COLO668 (cell line): Measurements from ENCODE around the gene NR1D1.
"Not testable (repeated sequence)": the region's sequence is repeated elsewhere in the genome, so short reads cannot be mapped to it uniquely, and the experiment has no call there.

ENCODE experiments used
- DNase-seq: peaks from one replicate; lab custom pipeline; 2025; ENCODE audit not compliant: unreplicated experiment; lab: John Stamatoyannopoulos, UW

NR1D1 gene

GRCh38 chr17:40100419-40100668 lies at the start of gene NR1D1:
Gene NR1D1, minus strand, starts transcription at chr17:40100589. Its CDS starts 495 bp downstream, at chr17:40100094.
- DNase-seq = no peak

GRCh38 chr17:40148527-40148926 lies 48.1 kb upstream of the NR1D1 start:
- no peak for DNase-seq

GRCh38 chr17:40145476-40145875 lies 45.1 kb upstream of the NR1D1 start:
- no peak for DNase-seq

- DNase-seq = not testable (repeated sequence)
Measured at GRCh38 chr17:40143166-40143565, 42.8 kb upstream of the NR1D1 start.

- DNase-seq = no peak
Measured at GRCh38 chr17:40139566-40140058, 39.2 kb upstream of the NR1D1 start.

GRCh38 chr17:40135817-40136216 lies 35.4 kb upstream of the NR1D1 start:
- no peak for DNase-seq

GRCh38 chr17:40134184-40134583 lies 33.8 kb upstream of the NR1D1 start:
- no peak for DNase-seq

GRCh38 chr17:40130352-40131042 lies 30.1 kb upstream of the NR1D1 start:
- no peak for DNase-seq

- no peak for DNase-seq
Measured at GRCh38 chr17:40129498-40129897, 29.1 kb upstream of the NR1D1 start.

GRCh38 chr17:40124279-40125141 lies 24.1 kb upstream of the NR1D1 start:
- DNase-seq = no peak

- no peak for DNase-seq
Measured at GRCh38 chr17:40123811-40124114, 23.4 kb upstream of the NR1D1 start.

GRCh38 chr17:40122999-40123810 lies 22.8 kb upstream of the NR1D1 start:
- DNase-seq = peak; percentile 33

- DNase-seq = peak; percentile 51
Measured at GRCh38 chr17:40122136-40122998, 22.0 kb upstream of the NR1D1 start.

GRCh38 chr17:40121181-40122135 lies 21.1 kb upstream of the NR1D1 start, which contains the start of gene MSL1:
Gene MSL1, plus strand, starts transcription at chr17:40121971. Its CDS starts 642 bp downstream, at chr17:40122613.
- DNase-seq = peak; percentile 76

GRCh38 chr17:40115101-40115436 lies 14.7 kb upstream of the NR1D1 start:
- no peak for DNase-seq

GRCh38 chr17:40113907-40114245 lies 13.5 kb upstream of the NR1D1 start:
- DNase-seq = no peak

- peak; percentile 87 for DNase-seq
Measured at GRCh38 chr17:40113110-40113906, 12.9 kb upstream of the NR1D1 start.

GRCh38 chr17:40112718-40113109 lies 12.3 kb upstream of the NR1D1 start:
- DNase-seq = no peak

- DNase-seq = no peak
Measured at GRCh38 chr17:40112191-40112711, 11.9 kb upstream of the NR1D1 start.
